Effector memory CD4-positive, alpha-beta T cell (primary cell): ENCODE data around the gene GPR137.

ENCODE experiments used
- DNase-seq, 3 donors: peaks; one replicate each; pipeline ENCODE4 v3.0.0-alpha.2; 2020
- H3K27ac ChIP-seq: 2 replicates; pipeline ENCODE4 v1.7.0; 2013; ENCODE audit warnings: mild to moderate bottlenecking, low read length, moderate library complexity; ENCODE audit not compliant: insufficient read depth, poor library complexity, severe bottlenecking
- H3K27me3 ChIP-seq: replicated peaks from 2 replicates; pipeline ENCODE4 v1.7.0; 2013; ENCODE audit warnings: mild to moderate bottlenecking, low read length; ENCODE audit not compliant: insufficient read depth, control insufficient read depth, poor library complexity, severe bottlenecking
- H3K36me3 ChIP-seq: 2 replicates; pipeline ENCODE4 v1.7.0; 2013; ENCODE audit warnings: mild to moderate bottlenecking, low read length, moderate library complexity; ENCODE audit not compliant: control insufficient read depth, insufficient read depth
- H3K4me1 ChIP-seq: 2 replicates; pipeline ENCODE4 v1.7.0; 2013; ENCODE audit warnings: low read length, mild to moderate bottlenecking; ENCODE audit not compliant: control insufficient read depth, insufficient read depth, poor library complexity, severe bottlenecking
- H3K4me3 ChIP-seq: 2 replicates; pipeline ENCODE4 v1.7.0; 2013; ENCODE audit warnings: low read length, low read depth, mild to moderate bottlenecking; ENCODE audit not compliant: insufficient read depth, poor library complexity, severe bottlenecking
- H3K9me3 ChIP-seq: 2 replicates; pipeline ENCODE4 v1.7.0; 2013; ENCODE audit warnings: mild to moderate bottlenecking, low read length, moderate library complexity; ENCODE audit not compliant: control insufficient read depth

The GPR137 gene

GRCh38 chr11:64249038-64249437 lies 36.6 kb upstream of the GPR137 start:
- Histone ChIP-seq H3K27me3 (no peaks in the 10 kb centered on the region), H3K4me3 (no peak overlapping the region), H3K36me3 (no peaks in the 10 kb centered on the region), H3K27ac (no peak overlapping the region), H3K9me3 (no peaks in the 10 kb centered on the region), H3K4me1 (peaks cover 46% of the 10 kb centered on the region)
- DNase-seq, result no peak

- no peaks in the 10 kb centered on the region for H3K27me3 ChIP-seq
- H3K27ac ChIP-seq, result no peak overlapping the region
- no peak for DNase-seq
- no peaks in the 10 kb centered on the region for H3K9me3 ChIP-seq
- no peak overlapping the region for H3K4me3 ChIP-seq
- peaks cover 44% of the 10 kb centered on the region for H3K4me1 ChIP-seq
- no peaks in the 10 kb centered on the region for H3K36me3 ChIP-seq
These were observed 35.9 kb upstream of the GPR137 start for GRCh38 chr11:64249563-64250414.

- no peak overlapping the region for H3K27ac ChIP-seq
- no peaks in the 10 kb centered on the region for H3K27me3 ChIP-seq
- no peaks in the 10 kb centered on the region for H3K36me3 ChIP-seq
- no peaks in the 10 kb centered on the region for H3K9me3 ChIP-seq
- no peak for DNase-seq
- peak overlapping the region; percentile 58 for H3K4me3 ChIP-seq
- peaks cover 37% of the 10 kb centered on the region for H3K4me1 ChIP-seq
These were observed 35.1 kb upstream of the GPR137 start for GRCh38 chr11:64250415-64251015.

- Histone ChIP-seq H3K9me3 (no peaks in the 10 kb centered on the region), H3K27me3 (no peaks in the 10 kb centered on the region), H3K4me1 (peaks cover 32% of the 10 kb centered on the region), H3K27ac (no peak within 1 kb of the TSS), H3K36me3 (no peaks in the 10 kb centered on the region), H3K4me3 (peak within 1 kb of the TSS; percentile 65)
- DNase-seq, result peak; percentile 50 to 56 (median 54)
These were observed 34.5 kb upstream of the GPR137 start, which contains the start of gene PLCB3 for GRCh38 chr11:64251016-64251752. Gene PLCB3 (plus strand): TSS chr11:64251530. CDS start chr11:64251650, 120 bp downstream.

GRCh38 chr11:64251753-64252002 lies 34.0 kb upstream of the GPR137 start:
- Histone ChIP-seq H3K4me3 (peak overlapping the region; percentile 65), H3K4me1 (peaks cover 32% of the 10 kb centered on the region), H3K9me3 (no peaks in the 10 kb centered on the region), H3K27me3 (no peaks in the 10 kb centered on the region), H3K36me3 (no peaks in the 10 kb centered on the region), H3K27ac (no peak overlapping the region)
- DNase-seq, result no peak

- DNase-seq, result no peak
- Histone ChIP-seq H3K9me3 (no peaks in the 10 kb centered on the region), H3K27me3 (no peaks in the 10 kb centered on the region), H3K4me1 (peaks cover 32% of the 10 kb centered on the region), H3K4me3 (peak overlapping the region; percentile 65), H3K27ac (no peak overlapping the region), H3K36me3 (no peaks in the 10 kb centered on the region)
These were observed 33.4 kb upstream of the GPR137 start for GRCh38 chr11:64252003-64252872.

GRCh38 chr11:64253043-64253442 lies 32.6 kb upstream of the GPR137 start:
- Histone ChIP-seq H3K36me3 (no peaks in the 10 kb centered on the region), H3K27me3 (no peaks in the 10 kb centered on the region), H3K27ac (no peak overlapping the region), H3K9me3 (no peaks in the 10 kb centered on the region), H3K4me1 (peaks cover 25% of the 10 kb centered on the region), H3K4me3 (no peak overlapping the region)
- DNase-seq, result no peak

- Histone ChIP-seq H3K36me3 (no peaks in the 10 kb centered on the region), H3K9me3 (no peaks in the 10 kb centered on the region)
These were observed 32.2 kb upstream of the GPR137 start for GRCh38 chr11:64253481-64253880.

GRCh38 chr11:64254326-64254725 lies 31.3 kb upstream of the GPR137 start:
- no peak overlapping the region for H3K4me3 ChIP-seq
- H3K27ac ChIP-seq, result no peak overlapping the region

More at GRCh38 chr11:64253481-64253880, 32.2 kb upstream of the GPR137 start:
- Histone ChIP-seq H3K4me3 (no peak overlapping the region), H3K4me1 (peaks cover 25% of the 10 kb centered on the region), H3K27ac (no peak overlapping the region), H3K27me3 (no peaks in the 10 kb centered on the region)
- no peak for DNase-seq

More at GRCh38 chr11:64254326-64254725, 31.3 kb upstream of the GPR137 start:
- Histone ChIP-seq H3K4me1 (peaks cover 25% of the 10 kb centered on the region), H3K27me3 (no peaks in the 10 kb centered on the region), H3K9me3 (no peaks in the 10 kb centered on the region), H3K36me3 (no peaks in the 10 kb centered on the region)
- no peak for DNase-seq
